ENCODE results near the gene KLHL22. TPM values are rescaled to one million over a fixed set of nuclear protein-coding genes. Genes with fewer than 3 reads are reported as not detected.

Gene KLHL22
- polyA plus RNA-seq, 2 donors, result 5.7 to 6.3 TPM

GRCh38 chr22:20533095-20533878 is 37.7 kb upstream of the KLHL22 start:
- WGBS, 2 donors, result 79 to 80% methylated on average over 11 of the region's 11 CpGs
- Histone ChIP-seq H3K27me3 (ENCODE audit: control insufficient read depth in 1 of 2, insufficient read depth in 2 of 2, low read length in 2 of 2) (no peaks in the 10 kb centered on the region), H3K36me3 (ENCODE audit: control insufficient read depth in 2 of 2, insufficient read depth in 2 of 2, low read length in 1 of 2) (peaks cover 0 to 25% of the 10 kb centered on the region in 2 donors), H3K4me1 (ENCODE audit: control insufficient read depth in 2 of 2, insufficient read depth in 2 of 2, low read length in 1 of 2) (peaks cover 16 to 42% of the 10 kb centered on the region in 2 donors), H3K4me3 (ENCODE audit: low read depth in 1 of 2, low read length in 2 of 2) (no peak overlapping the region), H3K27ac (ENCODE audit: low read depth in 2 of 2, low read length in 1 of 2) (peak overlapping the region; percentile 52 to 93), H3K9me3 (ENCODE audit: control insufficient read depth in 2 of 2, insufficient read depth in 1 of 2, low read depth in 1 of 2, low read length in 1 of 2) (no peaks in the 10 kb centered on the region)

GRCh38 chr22:20532256-20532993 is 36.8 kb upstream of the KLHL22 start:
- Histone ChIP-seq H3K4me3 (ENCODE audit: low read depth in 1 of 2, low read length in 2 of 2) (no peak overlapping the region), H3K36me3 (ENCODE audit: control insufficient read depth in 2 of 2, insufficient read depth in 2 of 2, low read length in 1 of 2) (peaks cover 3 to 28% of the 10 kb centered on the region in 2 donors), H3K27me3 (ENCODE audit: control insufficient read depth in 1 of 2, insufficient read depth in 2 of 2, low read length in 2 of 2) (no peaks in the 10 kb centered on the region), H3K27ac (ENCODE audit: low read depth in 2 of 2, low read length in 1 of 2) (peak overlapping the region; percentile 93 to 97), H3K9me3 (ENCODE audit: control insufficient read depth in 2 of 2, insufficient read depth in 1 of 2, low read depth in 1 of 2, low read length in 1 of 2) (no peaks in the 10 kb centered on the region), H3K4me1 (ENCODE audit: control insufficient read depth in 2 of 2, insufficient read depth in 2 of 2, low read length in 1 of 2) (peaks cover 16 to 42% of the 10 kb centered on the region in 2 donors)
- WGBS, 2 donors, result 79 to 82% methylated on average over 10 of the region's 10 CpGs

GRCh38 chr22:20531404-20532201 is 36.0 kb upstream of the KLHL22 start:
- WGBS, 2 donors, result 29 to 37% methylated on average over 15 of the region's 15 CpGs
- Histone ChIP-seq H3K4me3 (ENCODE audit: low read depth in 1 of 2, low read length in 2 of 2) (no peak overlapping the region), H3K27ac (ENCODE audit: low read depth in 2 of 2, low read length in 1 of 2) (peak overlapping the region; percentile 93 to 97)

GRCh38 chr22:20531154-20531403 is 35.5 kb upstream of the KLHL22 start:
- Histone ChIP-seq H3K4me3 (ENCODE audit: low read depth in 1 of 2, low read length in 2 of 2) (no peak overlapping the region), H3K27me3 (ENCODE audit: control insufficient read depth in 1 of 2, insufficient read depth in 2 of 2, low read length in 2 of 2) (no peaks in the 10 kb centered on the region), H3K36me3 (ENCODE audit: control insufficient read depth in 2 of 2, insufficient read depth in 2 of 2, low read length in 1 of 2) (peaks cover 3 to 26% of the 10 kb centered on the region in 2 donors), H3K27ac (ENCODE audit: low read depth in 2 of 2, low read length in 1 of 2) (peak overlapping the region; percentile 93 to 97), H3K4me1 (ENCODE audit: control insufficient read depth in 2 of 2, insufficient read depth in 2 of 2, low read length in 1 of 2) (peaks cover 14 to 39% of the 10 kb centered on the region in 2 donors), H3K9me3 (ENCODE audit: control insufficient read depth in 2 of 2, insufficient read depth in 1 of 2, low read depth in 1 of 2, low read length in 1 of 2) (no peaks in the 10 kb centered on the region)
- 26 to 43% methylated on average over 1 of the region's 1 CpG for WGBS, 2 donors

More at GRCh38 chr22:20531404-20532201, 36.0 kb upstream of the KLHL22 start:
- H3K27me3 ChIP-seq (ENCODE audit: control insufficient read depth in 1 of 2, insufficient read depth in 2 of 2, low read length in 2 of 2), result no peaks in the 10 kb centered on the region
- H3K4me1 ChIP-seq (ENCODE audit: control insufficient read depth in 2 of 2, insufficient read depth in 2 of 2, low read length in 1 of 2), result peaks cover 16 to 40% of the 10 kb centered on the region in 2 donors
- H3K9me3 ChIP-seq (ENCODE audit: control insufficient read depth in 2 of 2, insufficient read depth in 1 of 2, low read depth in 1 of 2, low read length in 1 of 2), result no peaks in the 10 kb centered on the region
- peaks cover 3 to 24% of the 10 kb centered on the region in 2 donors for H3K36me3 ChIP-seq (ENCODE audit: control insufficient read depth in 2 of 2, insufficient read depth in 2 of 2, low read length in 1 of 2)

DNA sequence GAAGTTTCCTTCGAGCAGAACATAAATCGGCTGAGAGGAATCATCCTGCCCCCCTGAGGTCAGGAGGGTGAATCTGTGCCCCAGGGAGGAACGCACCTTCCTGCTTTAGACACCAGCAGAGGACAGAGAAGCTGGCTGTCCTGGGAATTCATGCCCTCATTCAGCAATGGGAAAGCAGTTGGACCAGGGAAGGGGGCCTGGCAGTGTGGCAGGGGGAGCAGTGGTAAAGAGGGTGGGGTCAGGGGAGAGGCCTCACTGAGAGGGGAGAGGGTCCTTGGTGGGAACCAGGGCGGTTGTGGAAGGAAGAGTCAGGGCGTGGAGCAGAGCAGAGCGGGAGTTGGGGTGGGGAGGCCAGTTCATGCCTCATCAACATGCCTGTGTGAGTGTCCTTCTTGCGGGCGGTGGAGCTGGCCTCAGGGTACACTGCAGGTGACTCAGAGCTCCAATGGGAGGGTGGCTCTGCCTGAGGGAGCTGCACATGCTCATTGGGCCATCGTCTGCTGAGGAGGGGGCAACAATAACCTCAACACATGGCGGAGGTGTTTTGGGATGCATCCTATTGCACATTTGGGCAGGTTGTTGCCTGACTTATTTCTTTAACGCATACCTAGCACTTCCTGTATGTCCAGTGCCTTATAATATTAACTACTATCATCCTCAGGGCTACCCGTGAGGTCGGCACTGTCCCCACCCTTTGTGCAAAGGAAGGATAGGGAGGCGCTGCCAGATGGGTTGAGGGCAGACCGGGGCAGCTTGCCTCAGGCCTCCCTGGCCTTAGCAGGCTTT is 35.0 kb upstream of the KLHL22 start:
- H3K36me3 ChIP-seq (ENCODE audit: control insufficient read depth in 2 of 2, insufficient read depth in 2 of 2, low read length in 1 of 2), result peaks cover 3 to 24% of the 10 kb centered on the region in 2 donors

GRCh38 chr22:20528405-20528978 is 32.9 kb upstream of the KLHL22 start:
- Histone ChIP-seq H3K4me1 (ENCODE audit: control insufficient read depth in 2 of 2, insufficient read depth in 2 of 2, low read length in 1 of 2) (peaks cover 17 to 32% of the 10 kb centered on the region in 2 donors), H3K27me3 (ENCODE audit: control insufficient read depth in 1 of 2, insufficient read depth in 2 of 2, low read length in 2 of 2) (no peaks in the 10 kb centered on the region), H3K9me3 (ENCODE audit: control insufficient read depth in 2 of 2, insufficient read depth in 1 of 2, low read depth in 1 of 2, low read length in 1 of 2) (no peaks in the 10 kb centered on the region), H3K27ac (ENCODE audit: low read depth in 2 of 2, low read length in 1 of 2) (no peak overlapping the region), H3K36me3 (ENCODE audit: control insufficient read depth in 2 of 2, insufficient read depth in 2 of 2, low read length in 1 of 2) (peaks cover 3 to 17% of the 10 kb centered on the region in 2 donors), H3K4me3 (ENCODE audit: low read depth in 1 of 2, low read length in 2 of 2) (no peak overlapping the region)
- WGBS, 2 donors, result 93 to 95% methylated on average over 7 of the region's 7 CpGs

More for the DNA sequence above, 35.0 kb upstream of the KLHL22 start:
- no peaks in the 10 kb centered on the region for H3K27me3 ChIP-seq (ENCODE audit: control insufficient read depth in 1 of 2, insufficient read depth in 2 of 2, low read length in 2 of 2)
- H3K4me1 ChIP-seq (ENCODE audit: control insufficient read depth in 2 of 2, insufficient read depth in 2 of 2, low read length in 1 of 2), result peaks cover 14 to 39% of the 10 kb centered on the region in 2 donors
- H3K4me3 ChIP-seq (ENCODE audit: low read depth in 1 of 2, low read length in 2 of 2), result no peak overlapping the region
- H3K9me3 ChIP-seq (ENCODE audit: control insufficient read depth in 2 of 2, insufficient read depth in 1 of 2, low read depth in 1 of 2, low read length in 1 of 2), result no peaks in the 10 kb centered on the region
- H3K27ac ChIP-seq (ENCODE audit: low read depth in 2 of 2, low read length in 1 of 2), result peak overlapping the region; percentile 93 to 97
- 50 to 62% methylated on average over 15 of the region's 15 CpGs for WGBS, 2 donors

DNA sequence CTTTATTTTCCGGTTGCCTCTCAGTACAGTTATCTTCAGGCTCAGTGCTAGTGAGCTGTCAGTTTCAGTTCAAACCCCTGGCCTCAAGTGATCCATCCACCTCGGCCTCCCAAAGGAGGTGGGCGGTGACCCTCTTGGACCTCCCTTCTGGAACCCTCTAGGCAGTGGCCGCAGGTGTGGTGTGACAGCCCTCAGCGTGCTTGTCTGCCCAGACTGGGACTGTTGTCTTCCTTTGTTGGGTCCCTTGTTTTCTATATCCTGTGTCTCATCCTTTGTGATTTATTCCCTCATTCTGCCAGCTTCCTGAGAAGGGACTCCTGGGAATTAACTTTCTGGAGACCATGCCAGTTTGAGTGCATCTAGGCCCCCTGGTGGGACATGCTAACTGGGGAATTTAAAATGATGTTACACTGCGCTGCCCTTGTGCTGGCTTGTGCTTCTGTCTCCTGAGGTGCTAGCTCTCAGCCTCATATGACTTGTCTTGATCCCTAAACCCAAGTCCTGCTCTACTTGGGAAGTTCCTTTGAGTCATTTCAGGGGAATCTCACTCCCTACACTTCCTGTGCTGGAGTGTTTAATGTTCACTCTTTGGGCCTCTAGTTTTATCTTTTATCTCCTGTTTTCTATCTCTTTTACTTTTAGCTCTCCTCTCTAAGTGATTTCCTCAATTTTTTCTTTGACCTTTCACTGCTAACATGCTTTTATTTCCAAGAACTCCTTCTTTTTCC is 31.2 kb upstream of the KLHL22 start:
- peaks cover 3 to 17% of the 10 kb centered on the region in 2 donors for H3K36me3 ChIP-seq (ENCODE audit: control insufficient read depth in 2 of 2, insufficient read depth in 2 of 2, low read length in 1 of 2)
- H3K4me3 ChIP-seq (ENCODE audit: low read depth in 1 of 2, low read length in 2 of 2), result no peak overlapping the region
- H3K9me3 ChIP-seq (ENCODE audit: control insufficient read depth in 2 of 2, insufficient read depth in 1 of 2, low read depth in 1 of 2, low read length in 1 of 2), result no peaks in the 10 kb centered on the region
- peaks cover 12 to 20% of the 10 kb centered on the region in 2 donors for H3K4me1 ChIP-seq (ENCODE audit: control insufficient read depth in 2 of 2, insufficient read depth in 2 of 2, low read length in 1 of 2)
- no peak overlapping the region for H3K27ac ChIP-seq (ENCODE audit: low read depth in 2 of 2, low read length in 1 of 2)
- 64 to 74% methylated on average over 6 of the region's 6 CpGs for WGBS, 2 donors
- no peaks in the 10 kb centered on the region for H3K27me3 ChIP-seq (ENCODE audit: control insufficient read depth in 1 of 2, insufficient read depth in 2 of 2, low read length in 2 of 2)

DNA sequence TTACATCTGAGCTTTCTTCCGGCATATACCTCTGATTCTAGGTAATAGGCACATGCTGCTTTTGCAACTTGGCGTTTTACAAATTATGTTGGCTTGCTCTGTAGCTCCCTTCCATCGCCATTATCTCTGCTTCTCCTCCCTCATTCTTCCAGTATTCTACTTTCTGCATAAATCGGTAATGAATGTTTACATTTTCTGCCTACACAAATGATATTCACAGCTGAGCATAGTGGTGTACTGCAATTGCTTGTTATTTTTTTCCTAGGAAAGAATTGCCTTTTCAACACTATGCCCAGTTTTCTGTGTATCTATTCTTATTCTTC is 30.7 kb upstream of the KLHL22 start:
- 67 to 75% methylated on average over 4 of the region's 4 CpGs for WGBS, 2 donors

More for the DNA sequence above, 30.7 kb upstream of the KLHL22 start:
- H3K36me3 ChIP-seq (ENCODE audit: control insufficient read depth in 2 of 2, insufficient read depth in 2 of 2, low read length in 1 of 2), result peaks cover 3 to 17% of the 10 kb centered on the region in 2 donors
- H3K27me3 ChIP-seq (ENCODE audit: control insufficient read depth in 1 of 2, insufficient read depth in 2 of 2, low read length in 2 of 2), result no peaks in the 10 kb centered on the region
- H3K27ac ChIP-seq (ENCODE audit: low read depth in 2 of 2, low read length in 1 of 2), result no peak overlapping the region
- H3K4me3 ChIP-seq (ENCODE audit: low read depth in 1 of 2, low read length in 2 of 2), result no peak overlapping the region
- no peaks in the 10 kb centered on the region for H3K9me3 ChIP-seq (ENCODE audit: control insufficient read depth in 2 of 2, insufficient read depth in 1 of 2, low read depth in 1 of 2, low read length in 1 of 2)
- H3K4me1 ChIP-seq (ENCODE audit: control insufficient read depth in 2 of 2, insufficient read depth in 2 of 2, low read length in 1 of 2), result peaks cover 8 to 15% of the 10 kb centered on the region in 2 donors
